GM21529 (cell line): ENCODE data around the gene SLC25A25.

Experiments used
- ATAC-seq: cut with Tn5 transposase; IDR thresholded peaks from one replicate; pipeline ENCODE4 v1.9.1; 2021; ENCODE audit not compliant: unreplicated experiment

SLC25A25 gene

GRCh38 chr9:128096616-128097536 lies 28.8 kb downstream of the SLC25A25 start:
- ATAC-seq = no peak

DNA sequence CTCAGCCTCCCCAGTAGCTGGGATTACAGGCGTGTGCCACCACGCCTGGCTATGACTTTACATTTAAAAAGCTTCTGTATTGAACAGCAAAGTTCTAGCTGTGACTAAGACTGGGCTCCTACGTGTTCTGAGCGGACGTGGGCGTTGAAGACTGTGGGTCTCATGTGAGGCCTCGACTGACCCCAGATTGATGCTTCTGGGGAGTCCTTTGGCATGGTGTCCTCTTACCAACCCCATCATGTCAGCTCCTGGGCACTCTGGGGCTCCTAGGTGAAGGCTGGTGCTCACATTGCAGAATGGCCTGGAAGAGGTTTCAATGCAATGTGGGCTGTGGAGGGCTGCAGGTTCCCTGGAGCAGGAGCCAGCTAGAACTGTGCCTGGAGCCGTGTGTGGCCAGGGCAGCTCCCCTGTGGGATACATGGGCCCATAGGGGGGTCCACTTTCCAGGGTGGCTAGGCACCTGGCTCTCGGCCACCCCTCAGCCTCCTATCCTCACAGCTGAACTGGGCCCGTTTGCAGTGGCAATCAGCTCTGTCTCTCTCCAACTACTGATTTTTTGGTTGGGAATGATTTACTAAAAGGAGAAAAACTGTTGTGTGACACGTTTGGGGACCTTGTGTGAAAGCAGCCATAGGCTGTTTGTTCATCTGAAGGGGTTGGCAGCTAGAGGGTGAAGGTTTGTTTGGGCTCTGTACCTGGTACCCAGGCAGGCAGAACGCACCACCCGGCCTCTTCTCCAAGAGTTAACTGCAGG lies 29.7 kb downstream of the SLC25A25 start:
- no peak for ATAC-seq

DNA sequence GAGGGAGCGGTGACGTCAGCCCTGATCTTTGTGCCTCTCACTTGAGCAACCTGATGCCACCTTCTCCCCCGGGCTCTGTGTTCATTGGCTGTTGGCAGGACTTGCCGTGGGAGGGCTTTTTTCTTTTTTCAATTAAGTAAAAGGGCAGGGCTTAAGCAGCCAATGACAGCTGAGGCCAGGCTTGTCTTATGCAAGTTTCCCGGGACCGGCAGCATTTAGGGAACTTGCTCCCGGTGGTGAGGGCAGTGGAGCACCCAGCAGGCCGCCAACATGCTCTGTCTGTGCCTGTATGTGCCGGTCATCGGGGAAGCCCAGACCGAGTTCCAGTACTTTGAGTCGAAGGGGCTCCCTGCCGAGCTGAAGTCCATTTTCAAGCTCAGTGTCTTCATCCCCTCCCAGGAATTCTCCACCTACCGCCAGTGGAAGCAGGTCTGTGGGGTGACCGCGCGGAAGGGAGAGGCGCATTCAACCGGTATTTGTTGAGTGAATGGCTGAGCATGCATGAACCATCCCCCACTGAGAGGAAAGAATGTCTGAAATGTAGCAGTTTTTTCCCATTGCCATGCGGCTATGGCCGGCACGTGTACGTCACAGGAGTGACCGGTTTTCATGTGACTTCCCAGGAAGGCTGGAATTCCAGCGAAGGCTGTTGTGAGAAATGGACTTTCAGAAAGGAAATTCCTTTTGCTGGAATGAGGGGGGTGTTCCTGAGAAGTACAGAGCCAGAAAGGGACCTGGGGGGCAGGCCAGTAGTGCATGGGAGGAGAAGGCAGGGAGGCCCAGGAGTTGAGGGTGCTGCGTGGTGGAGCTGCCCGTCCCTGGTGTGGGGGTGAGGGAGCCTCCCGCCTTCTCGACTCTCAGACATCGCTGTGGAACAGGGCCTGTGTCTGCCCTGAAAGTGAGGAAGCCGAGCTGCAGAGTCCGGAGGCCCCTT lies 30.5 kb downstream of the SLC25A25 start:
- ATAC-seq = no peak

DNA sequence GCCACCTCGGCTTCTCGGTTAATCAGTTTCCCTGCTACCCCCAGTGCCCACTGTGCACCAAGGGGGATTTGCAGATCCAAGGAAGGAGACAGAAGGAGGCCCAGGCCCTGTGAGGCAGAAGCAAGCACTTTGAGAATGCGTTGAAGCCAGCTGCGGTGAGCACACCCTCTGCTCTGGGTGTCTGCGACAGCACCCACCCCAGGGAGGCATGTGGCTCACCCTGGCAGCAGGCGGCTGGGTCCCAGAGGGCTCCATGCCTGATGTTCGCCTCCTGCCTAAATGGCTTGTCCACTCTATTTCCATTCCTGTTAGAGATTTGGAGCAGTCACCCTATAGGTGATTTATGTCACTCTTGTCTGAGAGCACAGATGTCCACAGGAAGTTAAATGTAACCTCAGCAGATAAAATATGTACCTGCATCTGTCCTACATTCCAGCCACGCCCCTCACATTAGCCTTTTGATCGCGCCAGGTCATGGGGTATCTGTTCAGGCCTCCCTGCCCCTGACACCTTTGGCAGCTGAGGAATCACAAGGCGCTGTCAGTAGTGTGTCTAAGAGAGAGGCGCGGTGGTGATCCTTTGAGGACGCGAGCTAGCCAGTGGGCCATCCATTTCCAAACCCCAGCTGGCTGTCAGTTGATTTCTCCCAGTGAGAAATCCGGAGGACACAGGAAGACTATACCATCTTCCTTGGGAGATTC lies 31.3 kb downstream of the SLC25A25 start:
- no peak for ATAC-seq

- ATAC-seq = no peak
Measured at GRCh38 chr9:128099932-128100491, 32.0 kb downstream of the SLC25A25 start.

DNA sequence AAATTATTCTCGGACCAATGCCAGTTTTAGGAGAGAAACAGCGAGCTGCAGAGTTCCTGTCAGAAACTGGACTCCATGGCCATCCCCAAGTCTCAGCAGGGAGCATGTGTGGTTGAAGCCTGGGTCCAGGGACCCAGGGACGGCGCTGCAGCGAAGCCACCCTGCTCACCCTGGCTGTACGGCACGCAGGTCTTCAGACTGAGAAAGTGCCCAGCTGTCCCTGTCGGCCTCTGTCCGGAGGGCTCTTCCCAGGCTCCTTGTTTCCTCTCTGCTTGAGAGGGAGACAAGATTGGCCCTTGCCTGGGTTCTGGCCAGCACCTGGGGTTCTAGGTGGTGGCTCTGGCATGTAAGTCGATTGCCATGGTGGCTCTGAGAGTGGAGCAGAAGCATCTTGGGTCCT lies 32.5 kb downstream of the SLC25A25 start:
- ATAC-seq = no peak

- ATAC-seq = no peak
Measured at GRCh38 chr9:128101231-128101661, 33.2 kb downstream of the SLC25A25 start.

GRCh38 chr9:128101690-128102089 lies 33.7 kb downstream of the SLC25A25 start:
- no peak for ATAC-seq

- ATAC-seq = no peak
Measured at GRCh38 chr9:128102196-128102595, 34.2 kb downstream of the SLC25A25 start.

- no peak for ATAC-seq
Measured at GRCh38 chr9:128102861-128103588, 35.0 kb downstream of the SLC25A25 start.

- ATAC-seq = no peak
Measured at GRCh38 chr9:128103589-128103962, 35.5 kb downstream of the SLC25A25 start.

GRCh38 chr9:128104171-128104618 lies 36.2 kb downstream of the SLC25A25 start:
- ATAC-seq = no peak

- ATAC-seq = no peak
Measured at GRCh38 chr9:128105538-128106175, 37.6 kb downstream of the SLC25A25 start.

- ATAC-seq = no peak
Measured at GRCh38 chr9:128106181-128106939, 38.3 kb downstream of the SLC25A25 start.

DNA sequence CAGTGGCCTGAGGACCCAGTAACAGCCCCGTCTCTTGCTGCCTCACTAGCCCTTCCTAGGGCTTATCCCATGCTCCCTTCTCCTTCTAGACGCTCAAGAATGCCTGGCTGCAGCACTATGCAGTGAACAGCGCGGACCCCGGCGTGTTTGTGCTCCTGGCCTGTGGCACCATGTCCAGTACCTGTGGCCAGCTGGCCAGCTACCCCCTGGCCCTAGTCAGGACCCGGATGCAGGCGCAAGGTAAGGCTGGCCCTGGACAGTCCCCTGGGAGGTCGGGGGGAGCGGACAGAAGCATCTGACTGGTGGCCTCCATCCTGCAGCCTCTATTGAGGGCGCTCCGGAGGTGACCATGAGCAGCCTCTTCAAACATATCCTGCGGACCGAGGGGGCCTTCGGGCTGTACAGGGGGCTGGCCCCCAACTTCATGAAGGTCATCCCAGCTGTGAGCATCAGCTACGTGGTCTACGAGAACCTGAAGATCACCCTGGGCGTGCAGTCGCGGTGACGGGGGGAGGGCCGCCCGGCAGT lies 39.0 kb downstream of the SLC25A25 start:
- ATAC-seq = no peak

- no peak for ATAC-seq
Measured at GRCh38 chr9:128107468-128108268, 39.6 kb downstream of the SLC25A25 start.
